ENCODE results near the gene EML6.

Gene EML6

GRCh38 chr2:54755641-54756326 lies 32.3 kb downstream of the EML6 start:
- no peak for DNase-seq (ENCODE audit: low spot score)

DNA sequence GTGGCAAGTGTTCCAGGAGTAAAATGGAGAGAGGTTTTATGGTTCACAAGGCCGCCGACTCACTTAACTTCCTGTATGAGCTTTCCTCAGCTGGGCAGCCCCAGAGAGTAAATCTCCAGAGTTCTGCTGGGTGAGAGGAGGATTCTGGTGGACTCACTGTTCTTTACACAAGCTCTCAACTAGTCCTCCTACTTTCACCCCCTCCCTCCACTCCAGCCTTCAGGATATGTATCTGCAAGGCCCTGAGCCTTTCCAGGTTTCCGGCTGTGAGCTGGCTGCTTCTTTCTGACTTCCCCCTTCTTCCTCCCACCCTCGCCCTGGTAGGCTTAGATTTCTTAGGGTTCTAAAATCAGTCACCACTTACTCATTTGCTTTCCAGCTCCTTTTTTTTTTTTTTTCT lies 34.0 kb downstream of the EML6 start:
- DNase-seq (ENCODE audit: low spot score), result no peak
- no peak for FAIRE-seq

More at GRCh38 chr2:54755641-54756326, 32.3 kb downstream of the EML6 start:
- FAIRE-seq, result no peak

DNA sequence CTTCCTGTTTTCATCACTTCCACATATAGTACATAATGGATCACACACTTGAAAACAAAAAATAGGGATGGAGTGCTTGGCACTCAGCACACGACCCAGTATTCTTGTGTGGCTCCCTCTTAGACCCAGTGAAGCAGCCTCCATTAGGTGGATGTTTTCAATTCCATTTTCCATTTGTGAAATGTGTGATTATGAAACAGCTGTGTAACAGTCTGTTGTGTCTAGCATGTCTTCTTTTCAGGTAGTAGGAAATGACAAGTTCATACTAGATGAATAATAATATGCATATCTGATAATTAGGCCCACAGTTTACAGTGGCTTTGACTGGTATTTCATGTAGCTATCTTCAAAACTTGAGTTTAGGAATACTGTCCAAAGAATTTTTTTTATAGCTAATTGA lies 35.5 kb downstream of the EML6 start:
- no peak for FAIRE-seq
- no peak for DNase-seq (ENCODE audit: low spot score)

DNA sequence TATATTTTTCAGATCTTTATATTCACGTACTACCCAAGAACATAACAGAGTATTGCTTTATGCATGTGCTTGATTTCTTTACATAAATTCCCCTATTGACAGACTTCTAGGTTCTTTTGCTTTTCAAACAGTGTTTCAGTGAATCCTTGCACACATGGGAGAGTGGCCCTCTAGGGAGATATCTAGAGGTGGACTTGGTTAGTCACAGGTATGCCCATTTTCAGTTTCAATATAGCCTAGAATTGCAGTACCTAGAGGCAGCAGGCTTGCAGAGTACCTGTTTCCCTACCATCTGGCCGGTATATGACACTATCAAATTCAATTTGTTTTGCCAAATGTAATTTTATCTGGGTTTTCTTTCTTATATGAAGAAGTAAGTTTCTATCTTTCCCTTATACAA lies 36.8 kb downstream of the EML6 start:
- no peak for DNase-seq (ENCODE audit: low spot score)
- no peak for FAIRE-seq

DNA sequence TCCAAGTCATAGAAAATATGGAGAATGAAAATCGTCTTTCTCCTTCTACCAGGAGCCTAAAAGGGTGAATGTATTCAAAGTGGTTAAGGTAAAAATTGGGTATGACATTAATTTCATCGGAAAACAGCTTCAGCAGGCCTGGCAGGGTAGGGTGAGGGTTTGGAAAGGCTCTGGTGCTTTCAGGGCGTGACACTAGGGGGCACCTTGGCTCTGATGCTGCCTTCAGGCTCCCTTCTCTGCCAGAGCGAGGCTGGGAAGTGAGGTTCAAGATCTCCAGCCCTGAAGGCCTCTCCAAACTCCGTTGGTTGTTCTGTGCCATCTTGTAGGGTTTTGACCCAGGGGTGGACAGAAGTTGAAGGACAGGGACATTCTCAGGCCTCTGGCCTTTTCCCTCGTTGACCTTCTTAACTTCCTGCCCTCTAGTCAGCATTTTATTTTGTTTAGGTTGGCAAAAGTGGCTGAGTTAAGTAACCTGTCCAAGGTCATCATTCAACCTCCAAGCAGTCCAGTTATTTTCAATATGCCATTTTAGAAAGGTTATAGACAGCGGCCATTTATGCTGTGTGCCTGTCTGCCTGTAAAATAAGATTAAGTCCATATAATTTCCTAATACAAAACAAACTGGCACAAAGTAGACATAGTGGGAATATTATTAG lies 40.3 kb downstream of the EML6 start:
- peak; percentile 32 for FAIRE-seq
- peak; percentile 37 for DNase-seq (ENCODE audit: low spot score)

DNA sequence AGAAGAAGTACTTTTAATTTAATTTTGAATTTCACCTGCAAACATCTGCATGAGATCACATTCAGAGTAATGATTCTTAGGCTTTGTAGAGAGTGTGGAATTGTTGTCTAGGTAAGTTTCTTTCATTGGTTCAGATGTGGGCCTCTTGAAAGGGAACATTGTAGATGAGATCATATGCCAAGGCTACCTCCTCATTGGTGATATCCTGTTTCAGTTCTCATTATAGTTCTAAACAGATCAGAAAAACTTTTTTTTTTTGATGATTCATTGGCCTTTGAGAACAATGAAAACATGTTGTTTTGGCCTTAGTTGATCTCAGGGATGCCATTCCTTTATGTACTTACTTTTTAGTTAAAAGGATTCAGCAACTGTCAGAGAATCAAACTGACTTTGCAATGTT lies 44.5 kb downstream of the EML6 start:
- FAIRE-seq, result no peak
- DNase-seq (ENCODE audit: low spot score), result peak; percentile 52

DNA sequence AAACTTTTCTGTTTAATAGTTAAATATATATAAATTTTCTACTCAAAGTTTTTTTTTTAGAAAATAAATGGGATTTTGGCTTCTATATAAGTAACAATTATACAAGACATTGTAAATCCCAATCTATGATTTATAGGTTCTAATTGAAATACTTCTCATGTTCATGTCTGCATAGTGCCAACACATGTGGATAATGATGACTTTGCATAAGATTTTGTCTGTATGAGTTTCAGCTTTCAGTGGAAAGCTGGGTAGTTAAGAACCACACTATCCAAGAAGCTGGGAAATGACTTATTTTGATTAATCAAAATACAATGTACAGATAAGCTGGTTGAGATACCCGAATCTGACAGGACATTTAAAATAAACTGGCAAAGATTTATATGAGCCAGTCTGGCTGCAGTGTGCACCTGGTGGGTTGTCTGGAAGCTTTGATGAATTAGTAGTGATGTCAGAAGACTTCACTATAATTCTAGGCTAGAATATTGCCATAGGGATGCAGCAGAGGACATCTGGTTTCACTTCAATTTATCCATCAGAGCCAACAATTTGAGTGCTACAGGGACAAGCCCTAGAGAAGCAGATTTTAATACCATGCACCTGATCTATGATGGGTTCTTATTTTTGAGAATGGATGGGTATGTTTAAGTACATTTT lies 45.4 kb downstream of the EML6 start:
- DNase-seq (ENCODE audit: low spot score) (no peak), FAIRE-seq (no peak)

- no peak for DNase-seq (ENCODE audit: low spot score)
- FAIRE-seq, result no peak
These were observed 46.7 kb downstream of the EML6 start for GRCh38 chr2:54770211-54770610.

DNA sequence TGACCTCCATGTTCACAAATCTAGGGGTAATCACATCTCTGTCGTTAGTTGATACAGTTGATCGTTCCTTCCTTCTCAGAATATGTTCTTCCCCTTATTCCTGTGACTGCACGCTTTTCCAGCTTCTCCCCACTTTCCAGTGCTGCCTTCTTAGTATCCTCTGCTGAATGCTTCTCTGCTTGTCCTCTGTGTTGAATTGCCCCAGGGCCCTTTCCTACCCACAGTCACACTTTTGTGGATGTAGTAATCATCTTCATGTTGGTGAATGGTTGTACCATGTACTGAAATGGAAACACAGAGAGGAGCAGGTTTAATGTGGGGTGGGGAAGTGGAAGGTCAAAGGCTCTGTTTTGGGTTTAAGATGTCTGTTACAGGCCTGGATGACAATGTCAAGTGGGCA lies 47.2 kb downstream of the EML6 start:
- FAIRE-seq (peak; percentile 66), DNase-seq (ENCODE audit: low spot score) (no peak)

DNA sequence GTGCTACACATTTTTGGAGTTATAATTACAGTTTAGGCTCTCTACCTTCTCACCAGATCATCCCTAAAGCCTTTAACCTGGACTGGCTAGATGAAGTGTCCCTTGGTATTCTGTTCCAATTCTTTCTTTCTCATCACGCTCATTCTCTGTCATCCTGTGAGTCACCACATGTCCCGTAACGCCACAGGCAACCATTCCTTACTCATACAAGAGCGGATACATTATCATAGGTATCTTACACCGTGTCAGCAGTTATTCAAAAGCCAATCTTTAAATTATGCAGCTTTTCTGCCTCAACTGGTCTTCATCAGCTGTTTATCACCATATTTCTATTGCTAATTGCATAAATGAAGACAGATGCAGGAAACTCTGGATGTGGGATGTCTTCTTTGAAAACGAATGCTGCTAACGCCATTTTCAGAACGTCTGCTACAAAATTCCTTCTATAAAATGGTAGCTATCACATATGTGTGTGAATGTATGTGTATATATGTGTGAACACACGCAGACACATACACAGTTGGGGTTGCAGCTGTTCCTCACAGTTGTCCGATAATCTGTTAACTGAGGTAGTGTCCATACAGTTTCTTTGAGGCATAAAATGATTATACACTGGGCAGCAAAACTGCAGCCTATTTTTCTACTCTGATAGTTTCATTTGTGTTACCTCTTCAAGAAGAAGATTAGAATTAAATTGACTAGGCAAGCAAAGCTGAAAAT lies 47.9 kb downstream of the EML6 start:
- DNase-seq (ENCODE audit: low spot score) (no peak), FAIRE-seq (no peak)

DNA sequence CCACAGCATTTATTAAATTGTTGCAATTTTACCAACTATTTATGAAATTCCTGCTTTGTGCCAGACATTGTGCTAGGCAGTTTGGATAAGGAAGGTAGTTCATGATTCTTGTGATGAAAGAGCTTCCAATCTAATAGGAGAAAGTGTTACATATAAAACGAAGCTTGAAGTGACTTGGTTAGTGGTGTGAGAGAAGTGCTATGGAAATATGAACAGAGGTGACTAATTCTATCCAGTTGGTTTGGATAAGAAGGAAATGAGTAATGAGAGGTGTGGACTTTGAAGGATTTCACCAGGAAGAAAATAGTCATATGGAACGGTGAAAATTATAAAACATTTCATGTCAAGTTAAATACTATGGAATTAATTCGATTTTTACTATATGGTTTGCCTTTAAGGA lies 48.6 kb downstream of the EML6 start:
- no peak for FAIRE-seq
- peak; percentile 51 for DNase-seq (ENCODE audit: low spot score)

GRCh38 chr2:54772531-54772930 lies 49.1 kb downstream of the EML6 start:
- FAIRE-seq, result no peak
- DNase-seq (ENCODE audit: low spot score), result no peak

- no peak for FAIRE-seq
These were observed 49.8 kb downstream of the EML6 start for GRCh38 chr2:54773233-54773632.

DNA sequence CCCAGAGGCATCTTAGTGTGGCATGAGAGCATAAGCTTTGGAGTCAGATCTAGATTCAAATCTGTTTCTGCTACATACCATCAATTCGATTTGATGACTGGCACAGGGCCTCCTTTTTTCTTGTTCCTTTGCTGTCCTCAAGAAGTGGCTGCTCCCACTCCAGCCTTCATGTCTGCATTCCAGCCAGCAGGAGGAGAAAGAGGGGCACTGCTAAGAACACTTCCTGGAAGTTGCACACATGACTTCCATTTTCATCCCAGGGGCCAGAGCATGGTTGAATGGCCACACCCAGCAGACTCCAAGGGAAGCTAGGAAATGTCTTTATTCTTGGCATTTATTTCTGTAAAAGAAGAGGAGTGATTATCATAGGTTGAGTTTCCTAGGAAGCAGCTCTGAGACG lies 50.4 kb downstream of the EML6 start:
- FAIRE-seq (no peak), DNase-seq (ENCODE audit: low spot score) (no peak)

More at GRCh38 chr2:54773233-54773632, 49.8 kb downstream of the EML6 start:
- no peak for DNase-seq (ENCODE audit: low spot score)

DNA sequence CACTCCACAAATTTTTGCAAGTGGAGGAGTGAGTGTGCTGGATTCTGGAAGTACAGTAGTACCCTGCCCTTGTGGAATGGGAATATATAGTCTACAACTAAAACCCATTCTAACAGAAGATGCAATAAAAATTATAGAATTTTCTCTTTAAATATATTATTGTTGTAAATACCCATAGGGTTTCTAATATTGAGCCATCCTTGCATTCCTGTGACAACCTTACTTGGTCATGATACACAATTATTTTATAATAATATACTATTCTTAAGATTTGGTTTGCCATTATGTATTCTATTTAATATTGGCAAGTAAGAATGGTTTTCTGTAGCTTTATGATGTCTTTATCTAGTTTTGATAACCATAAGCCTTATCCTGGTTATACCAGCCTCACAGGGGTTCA lies 52.2 kb downstream of the EML6 start:
- FAIRE-seq (no peak), DNase-seq (ENCODE audit: low spot score) (no peak)

- no peak for FAIRE-seq
These were observed 53.0 kb downstream of the EML6 start for GRCh38 chr2:54776494-54776893.

DNA sequence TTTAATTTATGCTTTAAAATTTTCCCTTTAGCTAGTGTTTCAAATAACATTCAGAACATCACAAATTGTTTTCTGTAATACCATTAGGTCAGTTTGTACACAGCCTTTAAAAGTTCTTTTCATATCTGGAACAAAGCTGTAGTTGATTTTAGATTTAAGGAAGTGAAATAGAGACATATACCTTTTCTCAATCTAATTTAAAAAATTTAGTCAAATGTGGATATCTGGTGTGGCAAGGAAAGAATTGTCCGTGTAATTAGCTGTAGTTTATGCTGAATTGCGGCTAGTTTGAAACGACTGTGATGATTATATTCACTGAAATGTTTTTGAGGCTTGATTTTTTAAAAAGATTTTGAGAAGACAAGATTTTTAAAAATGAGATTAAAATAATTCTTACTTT lies 59.9 kb downstream of the EML6 start:
- DNase-seq (ENCODE audit: low spot score) (no peak), FAIRE-seq (no peak)

More at GRCh38 chr2:54776494-54776893, 53.0 kb downstream of the EML6 start:
- DNase-seq (ENCODE audit: low spot score), result no peak

DNA sequence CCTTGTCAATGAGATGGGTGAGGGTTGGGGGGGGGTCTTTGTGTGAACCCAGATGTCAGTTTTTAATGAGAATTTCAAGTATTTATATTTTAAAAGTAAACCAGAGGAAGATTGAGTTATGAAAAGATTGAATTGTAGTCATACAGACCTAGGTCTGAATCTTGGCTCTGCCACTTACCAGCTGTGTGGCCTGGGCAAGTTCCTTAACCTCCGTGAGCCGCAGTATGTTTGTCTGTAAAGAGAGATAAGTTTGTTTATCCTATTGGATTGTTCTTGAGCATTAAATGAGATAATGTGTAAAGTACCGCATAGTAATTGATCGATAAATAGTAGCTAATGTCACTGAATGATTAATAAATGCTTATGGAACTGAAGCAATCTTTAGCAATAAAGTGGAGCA lies 63.8 kb downstream of the EML6 start:
- DNase-seq (ENCODE audit: low spot score) (no peak), FAIRE-seq (no peak)

DNA sequence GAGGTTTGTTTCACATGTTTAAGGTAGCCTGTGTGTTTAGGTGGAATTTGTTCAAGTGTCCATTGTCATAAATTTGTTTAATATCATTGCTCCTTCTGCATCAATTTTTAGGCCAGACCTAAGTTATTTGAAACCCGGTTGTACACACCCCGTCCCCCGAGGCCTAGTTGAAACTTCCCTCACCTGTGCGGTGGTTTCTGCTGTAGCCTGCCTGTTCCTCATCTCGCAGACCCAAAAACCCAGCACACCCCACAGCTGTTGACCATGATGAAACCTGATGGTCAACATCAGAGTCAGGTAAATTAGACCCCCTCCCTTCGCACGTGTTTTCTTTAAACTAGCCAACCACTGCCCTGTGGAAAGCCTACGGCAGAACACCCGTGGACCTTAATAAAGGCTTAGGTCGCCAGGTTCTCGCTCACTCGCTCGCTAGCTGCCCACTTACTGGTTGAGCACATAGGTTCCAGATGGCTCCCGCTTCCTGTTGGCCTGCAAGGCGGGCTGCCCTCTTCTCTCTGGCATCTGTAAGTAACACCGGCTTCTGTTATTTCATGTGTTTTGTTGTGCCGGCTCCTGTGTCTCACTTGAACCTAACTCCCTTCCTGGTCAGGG lies 64.4 kb downstream of the EML6 start:
- no peak for FAIRE-seq

GRCh38 chr2:54789878-54790277 lies 66.4 kb downstream of the EML6 start:
- no peak for FAIRE-seq
- DNase-seq (ENCODE audit: low spot score), result no peak

More for the DNA sequence above, 64.4 kb downstream of the EML6 start:
- no peak for DNase-seq (ENCODE audit: low spot score)

DNA sequence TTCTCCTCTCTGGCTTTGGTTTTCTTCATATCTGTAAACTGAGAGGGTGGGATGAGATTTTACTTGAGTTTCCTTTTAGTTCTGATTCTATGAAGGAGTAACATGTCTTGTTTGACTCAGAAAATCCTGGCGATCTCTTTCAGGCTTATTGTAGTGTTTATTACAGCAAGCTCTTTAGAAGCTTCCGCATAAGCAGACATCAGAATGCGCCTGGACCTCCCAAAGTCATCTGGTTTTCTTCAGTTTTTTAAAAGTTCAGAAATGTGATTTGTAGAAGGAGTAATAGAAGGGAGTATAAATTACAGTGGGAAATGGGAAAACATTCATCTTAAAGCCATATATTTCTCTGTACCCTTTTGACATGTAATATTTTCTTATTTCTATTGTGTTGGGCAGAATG lies 68.4 kb downstream of the EML6 start:
- DNase-seq (ENCODE audit: low spot score) (no peak), FAIRE-seq (no peak)

GRCh38 chr2:54797307-54797706 lies 73.8 kb downstream of the EML6 start:
- no peak for FAIRE-seq
- no peak for DNase-seq (ENCODE audit: low spot score)

All from urothelium cell line (cell line).